Astrocyte (in vitro differentiated cells and primary cell): ENCODE measurements around the gene TTLL5.

ENCODE experiments used
- EZH2 ChIP-seq: IDR thresholded peaks from 2 replicates; pipeline ENCODE4 v1.6.1; 2012; ENCODE audit warnings: mild to moderate bottlenecking, low read length, inconsistent platforms; ENCODE audit not compliant: insufficient read depth
- TF ChIP-seq, protein P1 (sequence below): IDR thresholded peaks from 2 replicates; pipeline ENCODE4 v1.5.1; 2011; ENCODE audit warnings: low read depth, mild to moderate bottlenecking, inconsistent platforms, low read length, moderate library complexity; ENCODE audit not compliant: insufficient read depth

DNA sequence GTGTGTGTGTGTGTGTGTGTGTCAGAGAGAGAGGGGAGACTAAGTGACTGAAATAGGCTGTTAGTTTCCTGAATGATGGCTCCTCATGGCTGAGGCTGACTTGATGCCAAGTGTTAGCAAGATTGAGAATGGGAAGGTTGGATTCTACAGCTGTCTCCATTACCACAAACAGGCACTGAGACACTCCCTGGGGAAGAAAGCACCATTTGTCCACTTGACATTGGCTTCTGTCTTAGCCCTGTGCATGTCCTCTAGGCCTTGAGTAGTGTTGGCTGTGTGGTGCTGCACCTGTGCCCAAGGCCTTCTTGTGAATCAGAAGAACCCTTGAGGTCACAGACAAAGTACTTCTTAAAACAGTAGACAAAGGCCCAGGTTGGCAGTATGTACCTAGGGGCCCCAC lies 16.0 kb upstream of the TTLL5 start:
- TF ChIP-seq, protein P1, sequence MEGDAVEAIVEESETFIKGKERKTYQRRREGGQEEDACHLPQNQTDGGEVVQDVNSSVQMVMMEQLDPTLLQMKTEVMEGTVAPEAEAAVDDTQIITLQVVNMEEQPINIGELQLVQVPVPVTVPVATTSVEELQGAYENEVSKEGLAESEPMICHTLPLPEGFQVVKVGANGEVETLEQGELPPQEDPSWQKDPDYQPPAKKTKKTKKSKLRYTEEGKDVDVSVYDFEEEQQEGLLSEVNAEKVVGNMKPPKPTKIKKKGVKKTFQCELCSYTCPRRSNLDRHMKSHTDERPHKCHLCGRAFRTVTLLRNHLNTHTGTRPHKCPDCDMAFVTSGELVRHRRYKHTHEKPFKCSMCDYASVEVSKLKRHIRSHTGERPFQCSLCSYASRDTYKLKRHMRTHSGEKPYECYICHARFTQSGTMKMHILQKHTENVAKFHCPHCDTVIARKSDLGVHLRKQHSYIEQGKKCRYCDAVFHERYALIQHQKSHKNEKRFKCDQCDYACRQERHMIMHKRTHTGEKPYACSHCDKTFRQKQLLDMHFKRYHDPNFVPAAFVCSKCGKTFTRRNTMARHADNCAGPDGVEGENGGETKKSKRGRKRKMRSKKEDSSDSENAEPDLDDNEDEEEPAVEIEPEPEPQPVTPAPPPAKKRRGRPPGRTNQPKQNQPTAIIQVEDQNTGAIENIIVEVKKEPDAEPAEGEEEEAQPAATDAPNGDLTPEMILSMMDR = no peak
- TF ChIP-seq EZH2 = no peak
